Rectal smooth muscle tissue (tissue), 1 donor: ENCODE results near the gene AGL.
"Not testable (repeated sequence)": the region's sequence is repeated elsewhere in the genome, so short reads cannot be mapped to it uniquely, and the experiment has no call there.

Experiments used
- H3K27ac ChIP-seq: one replicate; pipeline ENCODE4 v1.7.0; 2013; ENCODE audit warnings: low read depth, low read length, inconsistent platforms
- H3K27me3 ChIP-seq: one replicate; pipeline ENCODE4 v1.7.0; 2013; ENCODE audit warnings: low read length; ENCODE audit not compliant: control insufficient read depth, insufficient read depth
- H3K36me3 ChIP-seq: one replicate; pipeline ENCODE4 v1.7.0; 2013; ENCODE audit warnings: low read length; ENCODE audit not compliant: control insufficient read depth, insufficient read depth
- H3K4me1 ChIP-seq: one replicate; pipeline ENCODE4 v1.7.0; 2013; ENCODE audit warnings: low read length; ENCODE audit not compliant: control insufficient read depth, insufficient read depth
- H3K4me3 ChIP-seq: one replicate; pipeline ENCODE4 v1.7.0; 2013; ENCODE audit warnings: low read length
- H3K9ac ChIP-seq: one replicate; pipeline ENCODE4 v1.7.0; 2013; ENCODE audit warnings: low read length

AGL gene

DNA sequence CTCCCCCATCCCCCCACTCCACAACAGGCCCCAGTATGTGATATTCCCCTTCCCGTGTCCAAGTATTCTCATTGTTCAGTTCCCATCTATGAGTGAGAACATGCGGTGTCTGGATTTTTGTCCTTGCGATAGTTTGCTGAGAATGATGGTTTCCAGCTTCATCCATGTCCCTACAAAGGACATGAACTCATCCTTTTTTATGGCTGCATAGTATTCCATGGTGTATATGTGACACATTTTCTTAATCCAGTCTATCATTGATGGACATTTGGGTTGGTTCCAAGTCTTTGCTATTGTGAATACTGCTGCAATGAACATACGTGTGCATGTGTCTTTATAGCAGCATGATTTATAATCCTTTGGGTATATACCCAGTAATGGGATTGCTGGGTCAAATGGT is 53.1 kb downstream of the AGL start:
- not testable (repeated sequence) for H3K4me1 ChIP-seq, H3K27ac ChIP-seq, H3K27me3 ChIP-seq, H3K9ac ChIP-seq, H3K4me3 ChIP-seq, H3K36me3 ChIP-seq

DNA sequence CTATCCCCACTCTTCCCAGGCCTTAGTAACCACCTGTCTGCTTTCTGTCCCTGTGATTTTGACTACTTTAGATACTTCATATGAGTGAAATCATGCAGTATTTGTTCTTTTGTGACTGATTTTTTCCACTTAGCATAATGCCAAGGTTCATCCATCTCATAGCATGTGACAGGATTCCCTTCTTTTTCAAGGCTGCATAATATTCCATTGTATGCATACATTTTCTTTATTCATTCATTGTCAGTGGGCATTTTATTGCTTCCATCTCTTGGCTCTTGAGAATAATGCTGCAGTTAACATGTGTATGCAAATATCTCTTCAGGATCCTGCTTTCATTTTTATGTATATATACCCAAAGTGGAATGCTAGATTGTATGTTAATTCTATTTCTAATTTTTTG is 56.4 kb downstream of the AGL start:
- Histone ChIP-seq H3K4me3 (no peak overlapping the region), H3K9ac (no peak overlapping the region)

DNA sequence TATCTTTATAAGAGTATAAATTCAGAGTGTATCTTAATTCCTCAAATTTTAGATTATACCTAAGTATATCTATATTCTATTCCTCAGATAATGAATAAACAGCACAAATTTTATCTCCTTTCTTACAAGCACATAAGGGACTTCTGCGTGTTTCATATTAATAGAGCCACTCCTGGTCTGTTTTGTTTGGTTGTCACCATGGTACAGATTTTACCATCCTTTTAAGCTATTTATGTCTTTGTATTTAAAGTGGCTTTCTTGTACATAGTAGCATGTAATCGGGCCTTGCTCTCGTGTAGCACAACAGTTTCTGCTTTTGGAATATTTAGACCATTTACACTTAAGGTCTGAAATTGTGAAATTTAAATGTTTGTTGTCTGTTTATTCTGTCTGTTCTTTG is 67.1 kb downstream of the AGL start:
- Histone ChIP-seq H3K4me3 (no peak overlapping the region), H3K4me1 (no peaks in the 10 kb centered on the region), H3K9ac (no peak overlapping the region), H3K27me3 (no peaks in the 10 kb centered on the region), H3K27ac (no peak overlapping the region), H3K36me3 (peaks cover 6% of the 10 kb centered on the region)

More for the DNA sequence above, 56.4 kb downstream of the AGL start:
- H3K4me1 ChIP-seq = no peaks in the 10 kb centered on the region
- no peaks in the 10 kb centered on the region for H3K27me3 ChIP-seq
- H3K27ac ChIP-seq = no peak overlapping the region
- peaks cover 3% of the 10 kb centered on the region for H3K36me3 ChIP-seq

DNA sequence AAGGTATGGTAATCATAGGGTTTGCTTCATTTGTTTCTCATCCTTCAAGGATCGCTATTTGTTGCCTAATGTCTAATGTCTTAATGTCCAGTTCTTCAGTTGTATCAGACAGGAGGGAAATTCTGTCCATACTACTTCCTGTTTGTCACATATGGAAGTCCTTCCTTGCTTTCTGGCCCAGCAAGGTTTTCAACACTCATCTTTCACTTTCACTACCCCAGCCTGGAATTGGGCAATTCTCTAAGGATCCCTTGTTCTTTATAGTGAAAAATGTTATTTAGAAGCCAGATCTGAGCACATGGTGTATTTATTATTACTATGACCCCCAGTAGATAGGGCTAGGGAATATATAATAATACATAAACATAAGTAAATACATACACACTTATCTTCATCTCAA is 69.1 kb downstream of the AGL start:
- Histone ChIP-seq H3K4me3 (no peak overlapping the region), H3K27ac (no peak overlapping the region), H3K36me3 (peaks cover 6% of the 10 kb centered on the region)

DNA sequence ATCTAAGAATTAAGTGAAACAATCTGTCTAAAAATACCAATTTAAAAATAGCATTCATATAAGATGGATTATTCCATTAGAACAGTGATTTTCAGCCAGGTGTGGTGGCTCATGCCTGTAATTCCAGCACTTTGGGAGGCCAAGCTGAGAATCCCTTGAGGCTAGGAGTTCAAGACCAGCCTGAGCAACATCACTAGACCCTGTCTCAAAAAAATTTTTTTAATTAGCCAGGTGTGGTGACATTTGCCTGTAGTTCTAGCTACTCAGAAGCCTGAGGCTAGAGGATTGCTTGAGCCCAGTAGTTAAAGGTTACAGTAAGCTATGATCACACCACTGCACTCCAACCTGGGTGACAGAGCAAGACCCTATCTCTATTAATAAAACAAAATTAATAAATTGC is 84.6 kb downstream of the AGL start:
- Histone ChIP-seq H3K4me1 (no peaks in the 10 kb centered on the region), H3K27me3 (no peaks in the 10 kb centered on the region), H3K36me3 (no peaks in the 10 kb centered on the region), H3K27ac (no peak overlapping the region), H3K4me3 (no peak overlapping the region), H3K9ac (no peak overlapping the region)

More for the DNA sequence above, 69.1 kb downstream of the AGL start:
- no peaks in the 10 kb centered on the region for H3K4me1 ChIP-seq
- no peak overlapping the region for H3K9ac ChIP-seq
- no peaks in the 10 kb centered on the region for H3K27me3 ChIP-seq

DNA sequence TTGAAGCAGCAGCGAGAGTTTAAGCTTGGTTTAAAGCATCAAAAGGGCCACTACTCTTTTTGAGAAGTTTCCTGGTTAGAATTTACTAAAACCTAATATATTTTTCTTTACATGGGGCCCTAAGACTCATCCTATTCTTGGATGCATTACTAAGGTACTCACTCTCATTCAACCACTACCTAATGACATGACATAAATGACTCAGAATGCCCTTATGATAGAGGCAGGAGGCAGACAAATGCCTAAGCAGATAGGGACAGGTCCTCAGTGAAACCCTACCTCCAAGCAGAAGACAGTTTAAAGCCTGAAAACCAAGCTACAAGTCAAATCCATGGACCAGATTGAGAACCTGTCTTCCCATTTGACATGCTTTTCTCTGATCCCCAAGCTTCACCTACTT is 85.4 kb downstream of the AGL start:
- H3K4me1 ChIP-seq = no peaks in the 10 kb centered on the region
- H3K36me3 ChIP-seq = no peaks in the 10 kb centered on the region
- H3K9ac ChIP-seq = no peak overlapping the region
- H3K27ac ChIP-seq = no peak overlapping the region
- H3K27me3 ChIP-seq = no peaks in the 10 kb centered on the region
- H3K4me3 ChIP-seq = no peak overlapping the region

DNA sequence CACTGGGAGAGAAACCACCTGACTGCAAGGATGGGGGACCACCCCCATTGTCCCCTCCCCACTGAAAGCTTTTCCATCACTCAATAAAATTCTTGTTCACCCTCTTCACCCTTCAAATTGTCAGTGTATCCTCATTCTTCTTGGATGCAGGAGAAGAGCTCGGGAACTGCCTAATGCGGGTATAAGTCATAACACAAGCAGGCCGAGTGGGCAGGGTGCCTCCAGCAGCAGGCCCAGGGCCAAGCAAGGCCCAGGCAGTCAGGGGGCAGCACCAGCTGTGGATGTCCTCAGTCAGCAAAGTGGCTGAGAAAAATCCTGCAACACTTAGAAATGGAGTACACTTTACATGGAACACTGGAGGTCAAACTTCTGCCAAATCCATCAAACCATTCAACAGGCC is 85.9 kb downstream of the AGL start:
- H3K9ac ChIP-seq = no peak overlapping the region
- H3K27me3 ChIP-seq = no peaks in the 10 kb centered on the region
- H3K36me3 ChIP-seq = no peaks in the 10 kb centered on the region
- no peak overlapping the region for H3K27ac ChIP-seq
- H3K4me1 ChIP-seq = no peaks in the 10 kb centered on the region
- H3K4me3 ChIP-seq = no peak overlapping the region

DNA sequence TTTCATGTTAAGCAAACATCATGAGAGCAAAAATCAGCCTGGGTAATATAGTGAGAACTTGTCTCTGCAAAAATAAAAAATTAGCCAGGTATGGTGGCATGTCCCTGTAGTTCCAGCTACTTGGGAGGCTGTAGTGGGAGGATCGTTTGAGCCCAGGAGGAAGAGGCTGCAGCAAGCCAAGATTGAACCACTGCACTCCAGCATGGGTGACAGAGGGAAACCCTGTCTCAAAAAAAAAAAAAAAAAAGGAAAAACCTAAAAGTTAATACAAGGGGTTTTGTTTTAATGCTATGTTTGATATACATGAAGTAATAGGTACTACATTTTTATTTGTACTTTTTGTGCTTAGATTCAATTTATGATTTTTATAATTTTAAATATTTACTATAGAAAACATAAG is 92.6 kb downstream of the AGL start:
- Histone ChIP-seq H3K27me3 (no peaks in the 10 kb centered on the region), H3K4me3 (no peak overlapping the region), H3K27ac (no peak overlapping the region), H3K9ac (no peak overlapping the region), H3K36me3 (no peaks in the 10 kb centered on the region), H3K4me1 (no peaks in the 10 kb centered on the region)

DNA sequence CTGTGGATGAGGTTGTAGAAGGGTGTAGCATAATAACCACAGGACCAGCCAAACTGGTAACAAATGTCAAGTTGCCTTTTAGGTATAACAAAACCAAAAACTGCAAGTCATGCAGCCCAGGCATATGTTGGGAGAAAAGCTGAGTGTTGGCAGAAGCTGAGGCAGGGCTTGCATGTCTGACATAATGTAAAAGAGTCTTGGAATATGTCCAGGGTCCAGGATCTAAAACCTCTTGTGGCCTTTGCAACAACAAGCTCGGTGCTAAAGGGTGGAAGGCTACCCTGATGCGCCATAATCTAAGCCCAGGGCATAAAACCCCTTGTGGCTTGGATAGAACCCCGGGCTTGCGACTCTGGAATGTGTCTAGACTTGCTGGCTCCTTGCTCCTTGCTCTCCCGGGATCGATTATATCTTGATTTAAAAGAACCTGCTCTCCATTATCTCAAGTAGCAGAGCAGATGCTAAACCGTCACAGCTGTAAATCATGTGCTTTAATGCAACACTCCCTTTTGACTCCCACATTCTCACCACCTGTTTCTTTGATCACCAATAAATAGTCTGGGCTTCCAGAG is 93.1 kb downstream of the AGL start:
- H3K27me3 ChIP-seq = no peaks in the 10 kb centered on the region
- no peak overlapping the region for H3K27ac ChIP-seq
- no peaks in the 10 kb centered on the region for H3K4me1 ChIP-seq
- H3K4me3 ChIP-seq = no peak overlapping the region
- H3K9ac ChIP-seq = no peak overlapping the region
- H3K36me3 ChIP-seq = no peaks in the 10 kb centered on the region

DNA sequence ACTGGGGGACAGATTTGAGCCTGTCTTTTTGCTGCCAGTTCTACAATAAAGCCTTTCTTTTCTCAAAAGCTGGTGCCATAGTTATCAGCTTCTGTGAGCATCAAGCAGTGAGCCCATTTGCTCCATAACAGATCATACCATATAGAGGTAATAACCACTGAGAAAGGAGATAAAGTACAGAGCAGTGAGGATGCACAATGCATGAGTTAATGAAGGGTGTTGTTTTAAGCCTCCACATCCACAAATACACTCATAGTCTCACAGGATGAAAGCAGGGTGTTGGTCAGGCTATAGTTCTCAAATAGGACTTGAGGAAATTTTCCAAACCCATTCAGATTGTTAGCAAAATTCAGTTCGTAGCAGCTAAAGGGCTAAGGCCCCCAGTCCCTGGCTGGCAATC is 94.0 kb downstream of the AGL start:
- Histone ChIP-seq H3K27me3 (no peaks in the 10 kb centered on the region), H3K4me3 (no peak overlapping the region), H3K27ac (no peak overlapping the region), H3K4me1 (no peaks in the 10 kb centered on the region), H3K36me3 (no peaks in the 10 kb centered on the region), H3K9ac (no peak overlapping the region)

DNA sequence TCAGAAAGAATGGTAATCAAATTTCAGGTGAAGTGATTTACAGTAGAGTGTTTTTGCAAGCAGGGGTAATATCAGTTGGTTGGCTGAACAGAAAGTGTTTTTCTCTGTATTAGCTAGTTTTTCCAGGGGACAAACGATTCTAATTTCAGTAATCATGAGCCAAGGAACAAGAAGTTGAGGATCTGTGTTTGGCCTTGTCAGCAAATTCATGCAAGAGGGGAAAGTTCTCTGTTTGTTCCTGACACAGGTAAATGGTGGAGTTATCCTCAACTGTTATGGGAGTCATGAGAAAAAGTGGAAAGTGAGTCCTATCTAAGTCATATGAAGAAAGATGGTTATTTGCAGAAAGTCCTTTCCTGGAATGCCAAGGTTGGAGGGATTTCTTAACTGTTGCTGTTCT is 95.0 kb downstream of the AGL start:
- Histone ChIP-seq H3K27me3 (no peaks in the 10 kb centered on the region), H3K36me3 (no peaks in the 10 kb centered on the region), H3K4me3 (no peak overlapping the region), H3K4me1 (no peaks in the 10 kb centered on the region), H3K9ac (no peak overlapping the region), H3K27ac (no peak overlapping the region)

DNA sequence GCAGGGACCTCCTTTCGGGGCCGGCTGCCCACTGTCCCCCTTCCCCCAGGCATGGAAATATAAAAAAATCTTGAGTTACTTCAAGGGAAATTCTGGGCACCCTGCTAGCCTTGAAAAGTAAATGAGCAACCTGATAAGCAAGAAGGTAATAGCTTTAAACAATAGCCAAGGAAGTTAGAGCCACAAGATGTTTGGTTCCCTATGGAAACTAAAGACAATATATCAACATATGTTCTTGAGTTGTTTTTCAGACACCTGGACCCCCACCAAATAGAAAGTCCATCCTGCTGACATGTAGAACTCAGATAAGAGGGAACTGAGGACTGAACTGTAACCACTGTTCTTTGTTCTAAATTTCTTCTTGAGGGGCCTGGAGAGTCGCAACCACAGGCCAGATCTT is 100.3 kb downstream of the AGL start:
- Histone ChIP-seq H3K27me3 (no peaks in the 10 kb centered on the region), H3K36me3 (no peaks in the 10 kb centered on the region), H3K9ac (no peak overlapping the region), H3K27ac (no peak overlapping the region), H3K4me1 (no peaks in the 10 kb centered on the region), H3K4me3 (no peak overlapping the region)

DNA sequence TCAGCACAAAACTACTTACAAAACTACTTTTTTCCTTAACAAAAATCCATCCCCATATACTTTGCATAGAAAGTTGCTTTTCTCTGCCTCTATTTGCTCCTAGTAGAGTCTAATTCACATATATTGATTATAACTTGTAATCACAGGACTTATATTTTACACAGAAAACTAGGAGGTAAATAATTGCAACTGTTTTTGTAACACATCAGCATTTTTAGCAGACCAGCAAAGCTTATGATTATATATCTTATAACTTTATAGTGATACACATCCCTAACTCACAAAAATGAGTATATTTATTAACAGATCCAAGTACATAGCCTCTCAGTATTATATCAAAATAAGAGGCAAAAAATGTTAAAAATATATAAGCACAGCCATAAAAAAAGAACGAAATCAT is 102.4 kb downstream of the AGL start:
- H3K27ac ChIP-seq = no peak overlapping the region

More for the DNA sequence above, 102.4 kb downstream of the AGL start:
- Histone ChIP-seq H3K9ac (no peak overlapping the region), H3K27me3 (no peaks in the 10 kb centered on the region), H3K36me3 (no peaks in the 10 kb centered on the region), H3K4me3 (no peak overlapping the region), H3K4me1 (no peaks in the 10 kb centered on the region)
